Coronary artery (tissue), 2 donors: Measurements from ENCODE around the gene VSNL1.
A peak's percentile ranks its signal among the peaks of the same experiment; 100 is the strongest.

Experiments used
- DNase-seq: peaks from one replicate; pipeline ENCODE4 v3.0.0-alpha.2; 2017; ENCODE audit warnings: low spot score
- H3K27ac ChIP-seq, 2 donors: fragments of 200-600 bp; sonication (generic); one replicate each; pipeline ENCODE4 v1.5.1; 2016 to 2019
- H3K4me3 ChIP-seq: fragments of 200-600 bp; sonication (generic); 2 replicates; pipeline ENCODE4 v1.5.1; 2016; ENCODE audit warnings: mild to moderate bottlenecking, moderate library complexity
- TF ChIP-seq, protein P1 (sequence below): fragments of 200-600 bp; sonication (generic); IDR thresholded peaks from one replicate; pipeline ENCODE4 v1.5.1; 2019; ENCODE audit warnings: antibody characterized with exemption

The VSNL1 gene

DNA sequence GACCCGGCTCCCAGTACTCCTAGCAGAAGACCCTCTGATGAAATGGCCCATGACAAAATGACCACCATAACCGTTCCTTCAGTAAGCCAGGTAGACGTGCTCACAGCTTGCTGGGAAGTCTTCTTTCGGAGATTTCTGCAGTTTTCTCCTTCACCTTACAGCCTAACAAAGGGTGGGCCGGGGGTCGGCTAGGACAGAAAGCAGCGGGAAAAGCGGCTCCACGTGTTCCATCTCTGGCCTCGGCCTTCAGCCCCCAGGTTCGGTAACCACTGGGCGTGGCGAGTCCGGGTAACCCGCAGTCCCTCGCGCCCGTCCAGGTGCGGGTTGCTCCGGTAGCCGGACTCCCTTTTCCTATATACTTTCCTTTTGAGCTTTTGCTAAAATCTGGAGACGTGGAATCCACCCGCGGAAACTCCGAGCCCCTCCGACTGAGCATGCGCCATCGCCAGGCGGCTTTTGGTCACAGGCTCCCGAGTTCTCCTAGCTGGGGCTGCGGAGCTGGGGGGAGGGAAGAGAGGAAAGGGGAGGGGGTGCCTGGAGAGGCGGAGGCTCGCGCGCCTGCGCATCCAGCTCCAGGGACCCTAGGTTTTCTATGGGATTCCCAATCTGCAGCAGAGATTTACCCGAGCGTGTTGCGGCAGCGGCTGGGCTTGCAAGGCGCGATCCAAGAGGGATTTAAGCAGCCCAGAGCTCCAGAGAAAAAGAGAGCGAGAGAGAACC is at the start of gene VSNL1:
VSNL1 (plus strand) TSS at position 604 of the 720 bp plus-strand sequence. CDS start 51,379 bp downstream, outside the sequence.
- no peak for DNase-seq
- Histone ChIP-seq H3K27ac (peak within 1 kb of the TSS in 1 of 2 donors; percentile 57), H3K4me3 (peak within 1 kb of the TSS; percentile 73)
- TF ChIP-seq, protein P1, sequence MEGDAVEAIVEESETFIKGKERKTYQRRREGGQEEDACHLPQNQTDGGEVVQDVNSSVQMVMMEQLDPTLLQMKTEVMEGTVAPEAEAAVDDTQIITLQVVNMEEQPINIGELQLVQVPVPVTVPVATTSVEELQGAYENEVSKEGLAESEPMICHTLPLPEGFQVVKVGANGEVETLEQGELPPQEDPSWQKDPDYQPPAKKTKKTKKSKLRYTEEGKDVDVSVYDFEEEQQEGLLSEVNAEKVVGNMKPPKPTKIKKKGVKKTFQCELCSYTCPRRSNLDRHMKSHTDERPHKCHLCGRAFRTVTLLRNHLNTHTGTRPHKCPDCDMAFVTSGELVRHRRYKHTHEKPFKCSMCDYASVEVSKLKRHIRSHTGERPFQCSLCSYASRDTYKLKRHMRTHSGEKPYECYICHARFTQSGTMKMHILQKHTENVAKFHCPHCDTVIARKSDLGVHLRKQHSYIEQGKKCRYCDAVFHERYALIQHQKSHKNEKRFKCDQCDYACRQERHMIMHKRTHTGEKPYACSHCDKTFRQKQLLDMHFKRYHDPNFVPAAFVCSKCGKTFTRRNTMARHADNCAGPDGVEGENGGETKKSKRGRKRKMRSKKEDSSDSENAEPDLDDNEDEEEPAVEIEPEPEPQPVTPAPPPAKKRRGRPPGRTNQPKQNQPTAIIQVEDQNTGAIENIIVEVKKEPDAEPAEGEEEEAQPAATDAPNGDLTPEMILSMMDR: no peak

GRCh38 chr2:17495590-17495989 is 44.9 kb upstream of the VSNL1 start:
- no peak overlapping the region for H3K27ac ChIP-seq
- H3K4me3 ChIP-seq: no peak overlapping the region
- no peak for DNase-seq
- TF ChIP-seq, protein P1: no peak

- H3K4me3 ChIP-seq: no peak overlapping the region
- no peak overlapping the region for H3K27ac ChIP-seq
- TF ChIP-seq, protein P1: no peak
- DNase-seq: no peak
These were observed 42.8 kb upstream of the VSNL1 start for GRCh38 chr2:17497718-17498117.

GRCh38 chr2:17506736-17507616 is 33.5 kb upstream of the VSNL1 start:
- TF ChIP-seq, protein P1: no peak
- Histone ChIP-seq H3K4me3 (no peak overlapping the region), H3K27ac (no peak overlapping the region)
- DNase-seq: no peak

GRCh38 chr2:17515652-17516051 is 24.8 kb upstream of the VSNL1 start:
- Histone ChIP-seq H3K4me3 (no peak overlapping the region), H3K27ac (no peak overlapping the region)
- no peak for DNase-seq
- TF ChIP-seq, protein P1: no peak

GRCh38 chr2:17517481-17518211 is 22.9 kb upstream of the VSNL1 start:
- DNase-seq: no peak

More at GRCh38 chr2:17517481-17518211, 22.9 kb upstream of the VSNL1 start:
- TF ChIP-seq, protein P1: no peak
- H3K4me3 ChIP-seq: peak overlapping the region; percentile 66
- peak overlapping the region; percentile 49 for H3K27ac ChIP-seq
